GM18951 (cell line): ENCODE measurements around the gene RNU1-2.
"Not testable (repeated sequence)": the region's sequence is repeated elsewhere in the genome, so short reads cannot be mapped to it uniquely, and the experiment has no call there.

Experiments used
- POLR2A ChIP-seq: IDR thresholded peaks from 4 replicates; pipeline ENCODE4 v1.6.1; 2011; ENCODE audit warnings: mild to moderate bottlenecking; ENCODE audit not compliant: insufficient read length, insufficient read depth; ENCODE audit errors: extremely low read depth
- in situ Hi-C: fragments of 300-500 bp; cut with MboI; formaldehyde crosslinking; loops from one replicate; pipeline ENCODE4 v1.12.0; 2022; ENCODE audit warnings: low sequenced_read_pairs, mixed read lengths, inconsistent platforms; ENCODE audit not compliant: unreplicated experiment

RNU1-2 gene

GRCh38 chr1:16882986-16883385, 12.8 kb upstream of the RNU1-2 start:
- in situ Hi-C loops, result loop anchor here (5.0 kb wide), 1 partner anchor 161 kb away; no protein-coding TSS in a partner anchor
- TF ChIP-seq POLR2A, result no peak

DNA sequence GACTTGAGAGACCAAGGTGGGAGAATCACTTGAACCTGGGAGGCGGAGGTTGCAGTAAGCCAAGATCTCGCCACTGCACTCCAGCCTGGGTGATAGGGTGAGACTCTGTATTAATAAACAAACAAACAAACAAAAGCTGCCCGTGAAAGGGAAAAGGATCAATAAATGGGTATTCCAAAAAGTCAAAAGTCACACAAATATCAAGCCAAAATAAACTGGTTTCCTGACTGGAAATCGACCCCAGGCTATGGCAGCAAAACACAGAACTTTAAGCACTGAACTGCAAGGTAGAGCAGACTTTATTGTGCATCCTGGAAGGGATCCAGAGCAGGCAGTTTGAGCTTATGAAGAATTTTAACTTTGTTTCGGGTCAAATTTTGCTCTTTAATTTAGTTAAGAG, 11.3 kb upstream of the RNU1-2 start:
- in situ Hi-C loops, result loop anchor here (5.0 kb wide), 1 partner anchor 162 kb away; no protein-coding TSS in a partner anchor

- in situ Hi-C loops, result no loop called here
- TF ChIP-seq POLR2A, result no peak
Observed at GRCh38 chr1:16886860-16887605, 8.7 kb upstream of the RNU1-2 start.

GRCh38 chr1:16888860-16889816, 6.6 kb upstream of the RNU1-2 start:
- TF ChIP-seq POLR2A, result no peak
- in situ Hi-C loops, result no loop called here

- in situ Hi-C loops, result not testable (repeated sequence)
Observed at GRCh38 chr1:16890539-16891021, 5.2 kb upstream of the RNU1-2 start.

DNA sequence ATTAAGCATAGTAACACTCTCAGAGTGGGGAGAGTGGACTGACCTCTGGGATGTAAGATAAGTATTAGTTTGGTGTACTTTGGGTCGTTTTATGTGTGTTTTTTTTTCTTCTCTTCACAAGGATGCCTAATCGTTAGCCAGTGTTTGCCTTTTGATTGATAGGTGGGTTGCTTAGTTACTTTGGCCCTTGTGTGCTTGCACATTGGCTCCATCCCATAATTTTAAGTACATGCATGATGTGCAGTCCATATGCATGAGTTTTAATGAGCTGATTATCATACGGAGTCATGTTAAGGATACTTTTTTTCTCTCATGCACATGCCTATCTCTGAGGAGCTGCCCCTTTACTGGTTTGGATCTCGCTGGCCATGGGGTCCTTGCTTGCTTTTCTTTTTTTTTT, 4.7 kb upstream of the RNU1-2 start:
- in situ Hi-C loops, result not testable (repeated sequence)

- in situ Hi-C loops, result not testable (repeated sequence)
Observed at GRCh38 chr1:16892978-16893525, 2.7 kb upstream of the RNU1-2 start.

GRCh38 chr1:16893796-16894195, 2.0 kb upstream of the RNU1-2 start:
- in situ Hi-C loops, result not testable (repeated sequence)

DNA sequence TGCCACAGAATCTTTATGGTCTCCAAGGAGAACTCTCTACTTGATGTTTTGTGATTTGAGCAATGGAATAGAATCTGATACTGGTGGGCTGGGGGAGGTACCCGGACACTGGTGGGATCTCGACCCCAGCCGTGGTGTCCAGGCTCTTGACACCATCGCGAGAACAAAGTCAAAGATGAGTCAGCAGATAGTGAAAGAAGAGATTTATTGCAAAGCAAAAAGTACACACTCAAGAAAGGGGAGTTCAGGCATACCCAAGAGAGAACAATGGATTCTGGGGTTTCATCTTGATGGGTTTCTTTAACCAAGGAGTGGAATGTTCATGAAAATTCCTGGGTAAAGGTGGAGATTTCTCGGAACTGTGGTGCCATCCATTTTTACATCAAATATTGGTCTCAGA, 1.4 kb upstream of the RNU1-2 start:
- in situ Hi-C loops, result not testable (repeated sequence)

DNA sequence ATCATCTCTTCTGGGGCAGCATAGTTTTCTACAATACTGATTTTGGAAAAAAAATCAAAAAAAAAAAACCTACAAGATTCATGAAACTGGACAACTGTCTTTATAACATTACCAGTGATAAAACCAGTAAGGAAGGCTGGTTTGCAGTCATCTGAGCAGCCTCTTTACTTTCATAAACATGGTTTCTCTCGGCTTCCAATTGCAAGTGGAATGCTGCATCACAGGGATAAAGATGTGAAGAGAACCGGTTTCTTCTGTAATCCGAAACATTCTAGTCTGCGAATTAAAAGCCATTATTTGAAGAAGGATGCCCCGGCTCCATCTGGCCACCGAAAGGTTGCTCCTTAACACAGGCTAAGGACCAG, 565 bp upstream of the RNU1-2 start:
- in situ Hi-C loops, result not testable (repeated sequence)

DNA sequence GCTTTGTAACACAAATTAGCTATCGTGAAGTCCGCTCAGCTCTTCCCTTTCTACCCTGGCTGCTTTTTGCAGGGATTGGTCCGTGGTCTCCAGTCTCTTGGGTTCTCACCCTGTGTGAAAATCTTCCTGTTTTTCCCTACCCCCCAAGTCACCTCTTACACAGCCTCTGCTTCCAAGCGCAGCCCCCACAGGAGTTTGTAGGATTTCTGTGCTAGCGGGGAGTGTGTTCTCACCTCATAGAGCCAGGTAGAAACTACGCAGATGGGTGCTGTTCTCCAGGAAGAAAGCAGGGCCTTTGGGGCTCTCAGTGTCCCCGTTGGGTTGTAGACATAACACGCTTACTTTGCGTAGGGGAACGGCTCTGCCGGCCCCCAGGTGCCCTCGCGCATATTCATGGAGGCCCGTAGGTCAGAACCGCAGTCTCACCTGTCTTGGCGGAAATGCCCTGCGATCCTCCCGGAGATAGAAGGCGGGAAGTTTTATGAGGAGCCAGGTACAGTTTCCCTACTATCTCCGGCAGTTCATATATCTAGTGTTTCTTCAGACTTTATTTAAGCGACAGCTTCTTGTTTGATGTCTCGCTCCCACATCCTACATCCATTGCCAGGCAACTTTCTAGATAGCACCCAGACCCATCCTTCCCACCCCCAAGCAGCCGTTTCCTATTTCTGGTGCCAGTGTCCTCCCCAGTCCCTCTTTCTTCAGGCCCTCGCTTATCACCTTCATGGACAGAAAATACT, 706 bp downstream of the RNU1-2 start:
- in situ Hi-C loops, result not testable (repeated sequence)

DNA sequence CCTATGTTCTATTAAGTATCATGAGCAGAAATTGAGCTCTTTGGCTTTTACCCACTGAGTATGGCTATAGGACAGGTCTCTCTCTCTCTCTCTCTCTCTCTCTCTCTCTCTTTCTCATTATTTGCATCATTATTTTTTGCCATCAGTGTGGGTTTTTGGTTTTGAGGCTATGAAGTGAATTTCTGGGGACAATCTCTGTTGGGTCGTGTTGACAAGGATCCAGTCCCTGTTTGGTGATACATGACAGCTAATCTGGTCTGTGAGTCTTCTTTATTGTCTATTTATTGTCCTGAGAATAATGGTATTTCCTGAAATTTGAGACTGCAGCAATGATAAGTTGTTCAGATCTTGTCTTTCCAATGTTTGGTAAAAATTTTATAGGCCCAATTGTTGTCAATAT, 1.9 kb downstream of the RNU1-2 start:
- in situ Hi-C loops, result not testable (repeated sequence)

More for the DNA sequence above, 706 bp downstream of the RNU1-2 start:
- peak; percentile 80 for TF ChIP-seq POLR2A

GRCh38 chr1:16898298-16898697, 2.5 kb downstream of the RNU1-2 start:
- in situ Hi-C loops, result not testable (repeated sequence)

DNA sequence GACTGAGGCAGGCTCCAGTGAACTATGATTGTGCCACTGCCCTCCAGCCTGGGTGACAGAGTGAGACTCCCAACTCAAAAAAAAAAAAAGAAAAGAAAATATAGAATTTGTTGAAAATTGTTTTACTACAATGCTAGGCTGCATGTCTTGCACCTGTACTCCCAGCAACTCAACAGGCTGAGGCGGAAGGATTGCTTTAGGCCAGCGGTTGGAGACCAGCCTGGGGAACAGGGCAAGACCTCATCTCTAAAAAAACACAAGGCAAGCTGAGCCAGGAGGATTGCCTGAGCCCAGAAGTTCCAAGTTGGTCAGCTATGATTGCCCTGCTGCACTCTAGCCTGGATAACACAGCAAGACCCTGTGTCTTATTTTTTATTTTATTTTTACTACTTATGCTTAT, 3.2 kb downstream of the RNU1-2 start:
- in situ Hi-C loops, result not testable (repeated sequence)
